ENCODE data around the gene NAA15. TPM values are rescaled to one million over a fixed set of nuclear protein-coding genes. Genes with fewer than 3 reads are reported as not detected.

NAA15 gene
- total and polyA plus RNA-seq, 2 of the 8 experiments (the other 6 are each of a cell fraction or from before 2014, with no cell fraction given), result 9.7 to 124 TPM

DNA sequence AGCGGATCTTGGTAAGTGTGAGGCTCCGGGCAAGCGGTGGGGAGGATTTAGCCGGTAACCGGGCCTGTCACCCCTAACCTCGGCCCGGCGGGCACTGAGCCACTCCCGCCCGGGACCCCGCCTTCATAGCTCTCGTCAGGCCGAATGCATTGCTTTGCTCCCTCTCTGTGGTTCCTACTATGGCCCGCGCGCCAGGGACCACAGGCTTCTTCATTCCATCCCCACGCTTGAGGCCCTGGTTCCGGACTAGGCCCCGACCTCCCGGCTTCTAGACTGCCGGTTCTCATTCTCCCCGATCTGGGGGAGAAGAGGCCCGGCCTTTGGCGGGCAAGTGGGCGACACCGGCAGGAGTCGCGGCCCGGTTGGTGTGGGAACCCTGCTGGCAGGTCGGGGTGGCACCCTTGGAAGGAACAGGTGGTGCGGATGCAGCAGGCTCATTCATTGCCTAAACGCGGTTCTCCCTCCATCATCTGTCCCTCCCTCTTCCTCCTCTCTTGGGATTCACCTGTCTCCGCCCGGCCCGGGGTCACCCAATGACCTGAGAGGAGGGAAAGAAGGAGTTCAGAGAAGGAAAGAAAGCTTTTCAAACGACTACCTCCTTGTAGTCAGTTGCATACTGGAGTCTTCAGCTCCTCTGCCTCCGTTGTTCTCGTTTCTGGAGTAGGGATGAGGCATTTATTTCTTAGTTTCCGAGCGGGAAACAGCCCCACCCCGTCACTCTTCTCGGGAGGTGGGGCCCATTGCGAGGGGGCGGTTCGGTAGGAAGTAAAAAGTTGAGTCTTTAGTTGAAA lies 711 bp downstream of the NAA15 start, which contains the start of gene NDUFC1 (continued):
- TF ChIP-seq CTBP2 (IDR thresholded peaks at IDR 0.05; ENCODE audit: borderline replicate concordance, insufficient read depth, insufficient read length, low read length), result no peak
- no peak for TF ChIP-seq NRF1 (IDR thresholded peaks at IDR 0.05; ENCODE audit: low read depth, low read length)
- TF ChIP-seq EGR1 (IDR thresholded peaks at IDR 0.05; ENCODE audit: borderline replicate concordance, low read depth, low read length), result no peak

All from H1 (cell line).